IPS DF 4.7 (cell line): Measurements from ENCODE around the gene STK40.

Experiments
- DNase-seq: peaks from one replicate; pipeline ENCODE4 v3.0.0-alpha.2; 2013; ENCODE audit warnings: low spot score; ENCODE audit errors: extremely low read depth

Gene STK40

DNA sequence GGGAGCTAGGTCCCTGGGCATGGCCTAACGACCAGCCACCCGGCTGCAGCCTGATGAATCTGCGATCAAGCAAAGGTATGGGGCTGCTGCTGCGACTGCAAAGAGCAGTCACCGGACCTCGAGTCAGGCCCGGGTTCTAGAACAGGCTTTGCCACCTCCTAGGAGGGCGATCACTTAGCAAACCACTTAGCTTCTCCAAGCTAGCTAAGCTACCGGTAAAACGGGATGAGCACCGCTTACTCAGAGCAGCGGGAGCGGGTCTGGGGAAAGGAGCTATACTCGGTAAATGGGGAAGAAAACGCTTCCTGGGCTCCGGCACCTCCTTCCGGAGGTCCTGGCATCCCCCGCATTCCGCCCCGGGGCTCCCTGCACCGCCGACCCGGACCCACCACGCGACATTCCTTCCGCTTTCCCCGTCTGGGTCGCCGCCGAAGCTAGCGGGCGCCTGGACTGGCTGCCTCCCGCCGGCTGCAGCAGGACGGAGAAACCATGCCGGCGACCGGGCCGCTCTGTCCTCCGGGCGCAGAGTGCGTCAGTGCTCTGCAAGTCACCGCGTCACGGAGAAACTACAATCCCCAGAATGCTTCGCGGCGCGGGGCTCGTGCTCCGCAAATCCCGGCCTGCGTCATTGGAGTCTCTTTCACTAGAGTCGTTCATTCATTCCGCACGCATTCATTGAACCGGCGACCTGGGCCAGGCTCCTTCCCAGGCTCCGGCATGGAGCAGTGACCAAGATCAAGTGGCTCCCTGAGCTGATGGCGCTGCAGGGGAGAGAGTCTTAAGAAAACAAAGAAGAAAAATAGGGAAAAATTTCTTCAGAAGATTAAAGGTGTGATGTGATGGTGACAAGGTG, 11.9 kb upstream of the STK40 start, which contains the start of gene LSM10:
LSM10 (minus strand) TSS at position 531 of the 853 bp plus-strand sequence. CDS start 3,779 bp downstream, outside the sequence.
- DNase-seq = no peak

DNA sequence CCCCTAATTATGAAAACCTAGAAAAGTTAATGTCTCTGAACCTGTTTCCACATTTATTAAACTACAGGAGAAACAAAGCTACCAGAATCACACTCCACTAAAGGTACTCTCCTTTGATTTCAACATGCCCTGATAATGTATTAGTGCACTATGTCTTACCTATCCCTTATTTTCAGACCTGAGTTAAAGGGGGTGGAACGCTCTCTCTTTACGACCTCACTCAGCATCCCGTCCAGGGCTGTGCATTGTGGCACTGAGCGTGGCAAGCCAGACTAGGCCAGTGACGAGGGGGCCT, 11.3 kb upstream of the STK40 start:
- no peak for DNase-seq

DNA sequence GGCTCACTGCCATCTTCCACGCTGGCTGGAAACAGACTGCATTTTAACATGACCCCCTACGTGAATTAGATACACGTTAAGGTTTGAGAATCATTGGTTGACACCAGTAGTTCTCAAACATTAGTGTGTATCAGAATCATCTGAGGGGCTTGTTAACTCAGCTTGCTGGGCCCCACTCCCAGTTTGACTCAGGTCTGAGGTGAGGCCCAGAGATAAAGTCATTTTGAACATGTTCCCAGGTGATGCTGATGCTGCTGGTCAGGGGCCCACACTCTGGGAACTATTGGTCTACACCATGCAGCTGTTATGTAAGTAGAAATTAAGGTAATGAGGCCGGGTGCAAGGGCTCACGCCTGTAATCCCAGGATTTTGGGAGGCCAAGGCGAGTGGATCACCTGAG, 10.6 kb upstream of the STK40 start:
- no peak for DNase-seq

DNA sequence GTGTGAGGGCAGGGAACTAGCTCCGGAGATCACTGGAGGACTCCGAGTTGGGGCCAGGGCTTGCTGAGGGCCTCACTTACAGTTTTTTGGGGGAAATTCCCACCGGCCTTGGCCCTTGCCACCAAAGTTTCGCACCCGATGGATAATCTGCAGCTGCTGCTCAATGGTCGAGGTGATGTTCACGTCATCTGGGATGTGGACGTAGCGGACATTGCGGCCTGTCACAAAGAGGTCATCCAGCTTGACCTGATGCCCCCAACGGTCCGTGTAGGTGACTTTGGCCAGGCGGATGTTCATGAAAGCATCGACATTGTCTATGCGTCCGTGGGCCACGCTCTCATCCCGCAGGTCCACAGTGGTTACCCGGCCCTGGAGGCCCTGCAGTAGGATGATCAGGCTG, 8.0 kb upstream of the STK40 start:
- no peak for DNase-seq

DNA sequence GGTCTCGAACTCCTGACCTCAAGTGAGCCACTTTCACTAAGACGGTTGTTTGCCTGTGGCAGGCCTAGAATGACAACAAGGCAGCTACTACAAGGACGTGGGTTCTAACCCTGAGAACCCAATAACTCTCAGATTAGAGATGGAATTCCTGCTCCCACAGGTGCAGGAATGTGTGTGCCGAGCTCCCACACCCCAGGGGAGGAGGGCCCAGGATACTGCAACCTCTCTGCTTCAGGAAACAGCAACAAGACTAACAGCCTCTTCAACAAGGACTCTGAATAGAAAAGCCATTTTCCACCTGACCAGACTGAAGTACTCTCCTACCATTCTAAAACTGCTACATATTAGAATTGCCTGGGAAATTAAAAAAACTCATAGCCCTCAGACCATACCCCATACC, 7.1 kb upstream of the STK40 start:
- DNase-seq = no peak

DNA sequence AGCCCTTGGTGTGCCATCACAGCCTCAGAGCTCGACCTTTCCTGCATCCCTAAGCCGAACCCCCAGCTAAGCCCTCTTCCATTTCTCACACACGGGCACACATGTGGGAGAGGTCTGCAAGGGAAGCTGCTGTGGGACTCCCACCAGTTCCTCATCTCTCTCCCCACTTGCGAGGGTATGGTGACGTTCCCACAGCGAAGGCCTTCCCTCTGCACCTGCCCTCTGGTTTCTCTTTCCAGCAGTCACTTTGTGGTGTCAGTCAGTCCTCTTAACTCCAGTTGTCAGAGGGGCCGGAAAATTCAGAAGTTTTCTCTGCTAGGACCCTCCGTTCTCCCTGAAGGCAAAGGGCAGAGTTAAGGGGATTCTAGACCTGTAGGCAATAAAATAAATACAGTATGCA, 5.5 kb upstream of the STK40 start:
- DNase-seq = no peak

DNA sequence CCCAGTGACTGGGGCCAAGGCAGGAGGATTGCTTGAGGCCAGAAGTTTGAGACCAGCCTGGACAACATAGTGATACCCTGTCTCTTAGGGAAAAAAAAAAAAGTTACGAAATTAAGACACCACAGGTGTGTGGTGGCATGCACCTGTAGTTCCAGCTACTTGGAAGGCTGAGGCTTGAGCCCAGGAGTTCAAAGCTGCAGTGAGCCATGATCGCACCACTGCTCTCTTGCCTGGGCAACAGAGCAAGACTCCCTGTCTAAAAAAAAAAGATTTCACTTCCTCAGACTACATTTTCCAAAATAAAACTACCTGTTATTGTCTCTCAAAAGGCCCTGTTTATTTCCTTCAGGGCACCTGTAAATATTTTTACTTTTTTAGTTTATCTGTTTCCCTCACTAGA, 4.7 kb upstream of the STK40 start:
- DNase-seq = no peak

DNA sequence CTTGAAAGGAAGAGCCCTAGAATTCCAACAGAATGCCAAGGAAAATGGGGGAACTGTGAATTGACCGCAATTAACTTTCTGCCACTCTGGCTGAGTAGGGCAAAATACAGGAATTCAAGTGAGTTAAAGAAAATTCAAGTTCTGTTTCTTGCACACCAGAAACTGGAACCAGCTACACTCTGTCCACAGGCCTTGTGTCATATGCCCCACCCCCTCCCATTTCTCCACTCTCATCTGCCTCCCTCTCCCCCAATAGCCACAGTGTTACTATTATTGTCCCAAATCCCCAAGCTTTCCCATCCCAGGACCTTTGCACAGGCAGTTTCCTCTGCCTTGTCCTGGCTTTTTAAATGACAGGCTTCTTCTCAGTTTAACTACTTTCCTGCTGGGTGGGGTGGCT, 4.3 kb upstream of the STK40 start:
- no peak for DNase-seq

DNA sequence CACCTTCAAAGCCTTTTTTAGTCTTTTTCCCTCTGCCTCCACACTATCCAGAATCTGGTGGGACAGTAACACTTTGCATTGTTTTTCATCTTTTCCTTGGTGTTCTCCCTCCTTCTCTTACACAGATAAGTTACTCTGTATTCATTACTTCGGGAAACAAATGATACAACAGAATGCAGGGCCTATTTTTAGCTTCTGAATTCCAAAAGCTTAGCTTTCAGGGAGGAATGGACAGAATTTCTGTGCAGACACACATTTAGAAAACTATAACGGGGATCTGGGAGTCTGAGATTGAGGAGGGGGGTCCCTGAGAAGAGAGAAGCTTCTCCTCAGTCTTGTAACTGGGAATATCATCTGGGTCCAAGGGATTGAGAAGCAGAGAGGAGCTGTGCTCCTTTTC, 3.5 kb upstream of the STK40 start:
- DNase-seq = no peak

DNA sequence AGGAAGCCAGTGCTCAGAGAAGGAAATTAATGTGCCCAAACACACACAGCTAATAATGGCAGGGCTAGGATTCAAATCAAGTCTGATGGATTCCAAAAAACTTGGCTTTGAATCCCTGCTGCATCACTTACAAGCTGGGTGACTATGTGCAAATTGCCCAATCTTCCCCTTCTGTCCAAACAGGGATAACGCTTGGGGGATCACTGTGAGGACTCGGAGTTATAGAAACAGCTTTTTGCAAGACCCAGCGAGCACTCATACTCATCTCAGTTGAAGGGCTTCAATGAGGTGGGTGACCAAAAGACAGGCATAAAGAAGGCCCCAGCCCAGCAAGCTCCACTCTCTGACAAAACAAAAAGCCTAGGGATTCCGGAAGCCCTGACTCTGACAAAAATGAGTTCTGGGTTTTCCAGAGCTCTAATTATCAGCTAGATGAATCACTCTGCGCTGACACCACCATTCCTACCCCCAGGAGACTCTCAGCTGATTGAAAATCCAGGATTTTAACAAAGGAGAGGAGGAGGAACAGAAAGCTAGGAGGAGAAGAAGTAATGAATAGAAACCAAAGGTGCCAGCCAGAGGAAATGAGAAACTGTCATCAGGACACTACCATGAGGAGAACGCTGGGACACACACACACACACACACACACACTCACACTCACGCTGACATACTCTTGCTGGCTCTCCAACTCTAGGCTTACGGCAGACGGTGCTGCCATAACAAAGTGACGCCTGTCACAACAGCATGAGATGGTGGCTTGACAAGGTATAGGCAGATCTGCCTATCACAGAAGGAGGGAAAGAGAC, 1.6 kb upstream of the STK40 start:
- no peak for DNase-seq

DNA sequence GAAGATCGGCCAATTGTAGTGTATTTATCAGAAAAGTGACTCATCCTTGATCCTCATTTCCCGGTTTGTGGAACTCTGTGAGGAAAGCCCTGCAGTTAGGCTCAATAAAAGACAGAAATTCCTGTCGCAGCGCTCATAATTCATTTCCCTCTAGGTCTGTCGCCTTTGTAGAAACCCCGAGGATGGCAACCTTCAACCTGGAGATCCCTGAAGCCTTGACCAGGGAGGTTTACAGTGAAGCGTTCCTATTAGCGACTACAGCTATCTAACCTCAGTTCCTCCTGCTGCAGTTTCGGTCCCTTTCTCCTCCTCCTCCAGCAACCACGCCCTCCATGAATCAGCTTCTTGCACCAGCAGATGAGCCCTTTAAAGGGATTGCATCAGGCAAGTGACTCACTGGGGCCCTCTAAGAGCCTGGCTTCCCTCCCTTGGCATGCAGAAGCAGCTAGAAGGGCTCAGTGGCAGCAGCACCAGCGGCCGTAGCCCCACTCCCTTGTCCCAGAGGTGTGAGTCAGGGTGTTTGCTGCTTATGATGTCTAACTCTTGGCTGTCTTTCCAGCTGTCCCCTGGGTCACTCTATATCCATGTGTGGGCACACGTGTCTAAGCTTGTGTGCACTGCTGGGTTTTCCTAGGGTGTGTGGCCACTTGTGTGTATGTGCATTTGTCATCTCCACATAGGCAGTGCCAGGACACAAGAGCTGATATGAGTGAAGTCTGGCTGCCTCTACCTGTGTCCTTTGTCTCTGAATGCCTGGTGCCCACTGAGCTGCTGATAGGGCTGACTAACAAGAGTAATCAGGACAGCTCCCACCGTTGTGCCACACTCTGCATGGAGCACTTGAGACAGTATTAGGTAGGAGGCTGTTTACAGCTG, 779 bp upstream of the STK40 start:
- DNase-seq = peak; percentile 74

DNA sequence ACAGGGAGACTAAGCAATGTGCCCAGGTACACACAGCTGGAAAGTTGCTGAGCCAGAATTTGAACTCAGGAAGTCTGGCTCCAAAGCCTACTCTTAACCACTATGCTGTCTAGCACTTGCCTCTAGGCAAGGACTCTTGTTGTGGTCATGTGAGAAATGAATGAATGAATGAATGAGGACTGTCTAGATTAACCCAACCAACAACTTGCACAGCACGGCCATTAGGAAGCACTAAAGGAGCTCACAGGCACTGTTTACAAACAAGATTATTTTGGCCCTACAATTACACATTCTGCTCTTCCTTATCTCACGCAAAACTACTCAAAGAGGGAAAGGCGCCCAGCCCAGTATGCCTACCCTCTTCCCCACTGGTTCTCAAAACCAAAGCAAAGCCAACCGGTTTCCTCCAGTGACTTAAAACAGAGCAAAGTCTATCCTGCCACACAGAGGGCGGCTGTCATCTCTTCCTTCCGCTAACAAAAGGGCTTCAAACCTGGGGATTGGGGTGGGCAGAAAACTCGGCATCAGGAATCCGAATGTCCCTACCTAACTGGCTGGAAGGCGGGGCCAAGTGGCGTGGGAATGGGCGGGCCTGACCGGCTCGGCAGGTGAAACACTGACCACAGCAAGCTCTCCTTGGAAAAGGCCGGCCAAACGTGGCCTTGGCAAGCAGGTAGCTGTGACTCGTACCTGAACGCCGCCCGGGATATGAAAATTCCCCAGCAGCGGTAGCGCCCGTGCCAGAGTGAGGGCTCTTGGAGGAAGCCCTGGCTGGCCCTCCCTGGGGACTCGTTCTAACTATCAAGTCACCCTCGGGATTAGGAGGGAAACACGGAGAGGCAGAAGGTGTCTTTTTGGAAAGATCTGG, 948 bp downstream of the STK40 start:
- DNase-seq = no peak

DNA sequence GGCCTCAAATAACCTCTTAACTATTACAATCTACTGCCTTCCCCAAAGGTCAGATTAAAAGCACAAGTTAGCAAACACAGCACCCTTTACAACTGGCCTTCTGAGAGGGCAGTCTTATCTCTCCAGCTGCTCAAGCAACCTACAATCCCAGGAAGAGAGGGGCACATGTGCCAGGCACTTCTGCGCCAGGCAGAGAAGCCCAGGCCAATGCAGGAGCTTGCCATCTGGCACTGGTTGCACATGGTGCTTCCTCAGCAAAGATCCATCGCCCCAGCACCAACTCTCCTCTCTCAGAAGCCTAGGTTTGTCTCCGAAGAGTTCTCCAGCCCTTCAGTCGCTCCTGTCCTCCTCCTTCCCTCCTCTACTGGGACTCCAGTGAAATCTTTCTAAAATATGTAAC, 2.5 kb downstream of the STK40 start:
- DNase-seq = no peak

DNA sequence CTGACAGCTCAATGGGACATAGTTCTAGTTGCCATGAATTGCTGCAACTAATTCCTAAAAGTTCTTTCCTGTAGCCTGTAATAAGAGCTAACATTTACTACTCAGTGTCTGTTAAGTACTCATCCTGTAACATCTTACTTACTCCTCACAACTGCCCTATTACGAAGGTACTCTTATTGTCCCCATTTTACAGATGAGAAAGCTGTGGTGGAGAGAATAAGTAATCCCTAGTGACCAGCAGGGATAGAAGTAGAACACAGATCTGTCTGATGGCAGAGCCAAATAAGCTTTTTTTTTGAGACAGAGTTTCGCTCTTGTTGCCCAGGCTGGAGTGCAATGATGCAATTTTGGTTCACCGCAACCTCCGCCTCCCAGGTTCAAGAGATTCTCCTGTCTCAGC, 3.1 kb downstream of the STK40 start:
- DNase-seq = no peak

DNA sequence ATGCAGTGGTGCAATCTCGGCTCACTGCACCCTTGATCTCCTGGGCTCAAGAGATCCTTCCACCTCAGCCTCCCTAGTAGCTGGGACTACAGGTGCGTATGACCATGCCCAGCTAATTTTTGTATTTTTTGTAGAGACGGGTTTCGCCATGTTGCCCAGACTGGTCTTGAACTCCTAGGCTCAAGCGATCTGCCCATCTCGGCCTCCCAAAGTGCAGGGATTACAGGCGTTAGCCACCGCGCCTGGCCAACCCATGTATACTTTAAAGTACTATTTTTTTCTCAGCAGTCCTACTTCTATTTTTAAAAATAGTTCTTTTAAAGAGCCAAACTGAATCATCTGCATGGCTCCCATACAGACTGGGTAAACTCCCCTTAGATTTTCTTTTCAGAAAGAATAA, 3.5 kb downstream of the STK40 start:
- DNase-seq = no peak

DNA sequence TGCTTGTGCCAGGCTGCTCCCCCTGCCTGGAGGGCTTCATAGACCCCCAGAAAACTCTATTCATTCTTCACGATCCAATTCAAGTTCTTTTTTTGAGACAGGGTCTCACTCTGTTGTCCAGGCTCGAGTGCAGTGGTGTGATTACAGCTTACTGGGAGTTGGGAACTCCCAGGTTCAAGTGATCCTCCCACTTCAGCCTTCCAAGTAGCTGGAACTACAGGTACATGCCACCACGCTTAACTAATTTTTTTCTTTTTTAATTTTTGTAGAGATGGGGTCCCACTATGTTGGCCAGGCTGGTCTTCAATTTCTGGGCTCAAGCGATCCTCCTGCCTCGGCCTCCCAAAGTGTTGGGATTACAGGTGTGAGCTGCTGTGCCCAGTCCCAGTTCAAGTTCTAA, 4.3 kb downstream of the STK40 start:
- no peak for DNase-seq

DNA sequence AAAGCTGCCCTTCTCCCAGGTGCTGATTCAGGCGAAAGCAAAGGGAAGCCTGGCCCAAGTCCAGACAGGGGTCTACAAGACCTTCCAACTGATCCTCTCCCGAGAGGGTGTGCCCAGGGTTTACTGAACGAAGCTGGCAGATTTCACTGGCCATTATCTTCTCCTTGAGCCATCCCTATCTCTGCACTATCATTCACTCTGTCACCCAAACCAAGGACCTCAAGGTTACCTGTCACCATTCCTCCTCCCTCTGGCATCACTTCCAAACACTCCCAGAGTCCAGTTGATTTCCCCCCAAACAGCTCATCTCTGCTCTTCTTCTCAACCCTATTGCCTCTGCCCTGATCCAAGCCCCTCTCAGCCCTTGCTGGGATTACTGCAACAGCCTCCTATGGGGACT, 4.9 kb downstream of the STK40 start:
- DNase-seq = no peak

DNA sequence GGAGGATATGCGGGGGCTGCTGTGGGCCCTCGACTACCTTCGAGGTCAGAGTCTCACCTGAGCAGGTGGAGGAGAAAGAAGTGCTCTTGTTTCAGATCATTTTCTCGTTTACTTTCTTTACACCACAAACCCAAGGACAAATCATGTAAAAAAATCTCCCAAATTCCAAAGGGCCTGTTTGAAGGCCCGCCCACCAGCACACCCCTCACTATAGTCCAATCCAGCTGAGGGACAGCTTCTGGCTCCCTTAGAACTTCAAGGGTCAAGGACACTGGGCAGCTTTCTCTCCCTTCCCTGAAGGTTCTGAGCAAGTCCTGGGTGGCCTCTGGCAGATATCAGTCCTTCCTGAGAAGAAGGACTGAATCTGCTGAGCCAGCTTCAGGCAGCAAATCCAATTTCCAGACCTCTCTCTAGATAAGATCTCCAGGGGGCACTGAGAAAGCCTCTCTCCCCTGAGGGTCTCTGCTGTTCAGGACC, 5.5 kb downstream of the STK40 start:
- no peak for DNase-seq

DNA sequence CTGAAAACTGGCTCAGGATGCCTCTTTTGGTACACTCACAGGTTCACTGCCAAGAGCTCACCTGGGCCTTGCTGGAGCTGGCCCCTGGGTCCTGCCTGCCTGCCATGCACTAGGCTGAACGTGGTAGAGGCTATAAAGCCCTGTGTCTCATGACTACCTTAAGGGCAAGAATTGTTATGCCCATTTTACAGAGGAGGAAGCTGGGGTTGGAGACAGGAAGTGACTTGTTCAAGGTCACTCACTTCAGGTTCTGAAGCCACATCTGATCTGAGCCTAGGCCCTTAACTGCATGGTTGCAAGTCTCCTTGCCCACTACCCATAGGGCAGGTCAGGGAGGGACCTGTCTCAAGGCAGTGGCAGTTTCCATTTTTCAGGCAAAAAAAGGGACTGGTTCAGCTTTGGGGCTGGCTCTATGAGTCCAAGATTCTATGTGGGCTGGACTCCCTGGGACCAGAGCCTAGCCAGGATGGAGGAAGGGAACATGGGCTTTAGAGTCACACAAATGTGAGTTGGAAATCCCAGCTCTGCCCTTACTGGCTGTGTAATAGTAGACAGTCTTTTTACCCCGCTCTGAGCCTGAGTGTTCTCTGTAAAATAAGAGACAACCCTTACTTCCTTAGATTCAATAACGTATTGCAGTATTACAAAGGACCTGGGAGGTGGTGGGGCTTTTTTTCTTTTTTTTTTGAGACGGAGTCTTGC, 7.8 kb downstream of the STK40 start:
- no peak for DNase-seq

DNA sequence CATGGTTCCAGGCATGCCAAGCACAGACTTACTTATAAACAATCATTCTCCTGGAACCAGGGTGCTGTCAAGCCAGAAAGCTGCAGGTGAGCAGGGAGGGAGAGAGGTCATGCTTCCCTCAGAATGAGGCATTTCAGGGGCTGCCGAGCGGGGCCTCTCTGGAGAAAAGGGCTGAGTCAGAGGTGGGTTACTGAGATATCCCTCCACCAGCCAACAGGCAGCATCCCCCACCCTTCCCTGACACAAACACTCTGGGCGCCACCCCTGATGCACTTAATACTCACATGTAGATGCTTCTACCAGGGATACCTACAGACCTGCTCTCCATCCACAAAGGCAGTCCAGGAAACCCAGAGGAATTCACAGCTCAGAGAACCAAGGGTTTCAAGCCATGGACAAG, 13.1 kb downstream of the STK40 start:
- DNase-seq = no peak
